ENCODE data around the gene HTATIP2. TPM values are rescaled to one million over a fixed set of nuclear protein-coding genes. Genes with fewer than 3 reads are reported as not detected.

HTATIP2 gene
- total and polyA plus RNA-seq, 9 of the 15 experiments (the other 6 are each of a cell fraction or from before 2014, with no cell fraction given) = 48.3 to 90.9 (median 64.4) TPM

DNA sequence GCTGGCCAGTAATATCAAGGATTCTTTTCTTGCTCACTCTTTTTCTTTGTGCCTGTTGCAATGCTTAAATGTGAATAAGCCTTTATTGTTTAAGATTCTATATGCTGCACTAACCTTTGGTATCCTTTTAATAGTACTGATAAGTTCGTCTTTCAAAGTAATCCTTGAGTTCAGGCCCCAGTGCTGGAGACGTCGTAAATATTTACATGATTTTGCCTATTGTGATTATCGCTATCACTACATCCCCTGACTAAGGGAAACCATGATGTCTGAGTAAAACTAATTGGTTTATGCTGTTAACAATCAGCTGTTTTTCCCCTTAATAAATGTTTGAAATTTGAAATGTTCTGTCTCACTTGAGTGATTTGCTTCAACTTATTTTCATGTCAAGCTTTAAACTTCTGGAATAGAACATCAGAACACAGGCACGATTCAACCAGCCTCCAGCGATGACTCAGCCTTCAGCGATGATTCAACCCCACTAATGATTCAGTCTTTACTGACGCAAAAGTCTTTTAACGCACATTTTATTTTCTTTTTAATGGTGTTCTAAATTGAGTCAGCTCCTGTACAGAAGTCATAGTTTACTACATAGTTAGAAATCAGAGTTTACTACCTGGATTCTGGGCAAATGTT is 3.9 kb downstream of the HTATIP2 start (continued):
- TF ChIP-seq DIDO1 (tag; IDR thresholded peaks at IDR 0.05; ENCODE audit: low read depth) (no peak), SMARCC2 (IDR thresholded peaks at IDR 0.05; ENCODE audit: low read depth) (peak; percentile 94), STAT5B (CRISPR knock-in tag; IDR thresholded peaks at IDR 0.05) (no peak), COPS2 (conservative IDR thresholded peaks at IDR 0.05) (no peak), SUPT5H (IDR thresholded peaks at IDR 0.05) (no peak), SIX5 (IDR thresholded peaks at IDR 0.05; ENCODE audit: borderline replicate concordance in 1 of 2, insufficient read depth in 1 of 2, low read depth in 1 of 2, low read length in 2 of 2) (no peak), ERF (CRISPR knock-in tag; IDR thresholded peaks at IDR 0.05) (no peak), ZBTB17 (CRISPR knock-in tag; IDR thresholded peaks at IDR 0.05) (peak; percentile 74; the same call in 1 of the 2 replicates), ZNF311 (CRISPR knock-in tag; IDR thresholded peaks at IDR 0.05) (no peak), ZNF316 (IDR thresholded peaks at IDR 0.05) (peak; percentile 89), GATAD2B (IDR thresholded peaks at IDR 0.05; ENCODE audit: borderline replicate concordance) (0 out of 2 replicates have a peak, but pooled peaks have one; percentile 32), RBM14 (IDR thresholded peaks at IDR 0.05; ENCODE audit: borderline replicate concordance, insufficient read depth, low read depth, low read length) (no peak), PRPF4 (IDR thresholded peaks at IDR 0.05; ENCODE audit: insufficient read depth, low read depth, low read length, poor library complexity, severe bottlenecking) (no peak), RERE (CRISPR knock-in tag; IDR thresholded peaks at IDR 0.05; ENCODE audit: borderline replicate concordance) (no peak), ZFP36 (IDR thresholded peaks at IDR 0.05; ENCODE audit: low read depth, low read length, partially characterized antibody) (no peak), CEBPG (CRISPR knock-in tag; IDR thresholded peaks at IDR 0.05) (no peak), CEBPG (tag; conservative IDR thresholded peaks at IDR 0.05 in 1 of 2, IDR thresholded peaks at IDR 0.05 in 1 of 2) (peak in 1 of 2 experiments; percentile 31; a peak in 1 of 4 replicates), RFX5 (IDR thresholded peaks at IDR 0.05; ENCODE audit: low read depth, low read length) (no peak), ZNF57 (CRISPR knock-in tag; IDR thresholded peaks at IDR 0.05) (no peak), ZNF175 (CRISPR knock-in tag; IDR thresholded peaks at IDR 0.05; ENCODE audit: low read depth) (0 out of 2 replicates have a peak, but pooled peaks have one; percentile 43), FOXM1 (IDR thresholded peaks at IDR 0.05; ENCODE audit: low read depth) (no peak), FOXM1 (CRISPR knock-in tag; IDR thresholded peaks at IDR 0.05; ENCODE audit: low read depth) (no peak), KLF16 (IDR thresholded peaks at IDR 0.05) (no peak)
- TF ChIP-seq, protein P1, sequence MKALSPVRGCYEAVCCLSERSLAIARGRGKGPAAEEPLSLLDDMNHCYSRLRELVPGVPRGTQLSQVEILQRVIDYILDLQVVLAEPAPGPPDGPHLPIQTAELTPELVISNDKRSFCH (CRISPR knock-in tag; IDR thresholded peaks at IDR 0.05) = no peak
- TF ChIP-seq, protein P1 (tag; IDR thresholded peaks at IDR 0.05) = no peak

Measured in K562 (cell line).